Calu3 (cell line): ENCODE results near the gene ANO4. TPM values are rescaled to one million over a fixed set of nuclear protein-coding genes. Genes with fewer than 3 reads are reported as not detected.

ENCODE experiments used
- BruUV-seq: library from RNA; stranded (reverse); fragments of 400-500 nt; replicated peaks from 2 replicates; lab custom pipeline; 2021; lab: Mats Ljungman, UMichigan
- CTCF ChIA-PET: fragments of 300-600 bp; sonication (Branson Sonifier 250); formaldehyde crosslinking; loops from one replicate; lab custom pipeline; 2022; ENCODE audit warnings: antibody characterized with exemption; lab: Charles Lee
- DNase-seq: peaks from one replicate; pipeline ENCODE4 v3.0.0; 2022
- H3K27ac Mint-ChIP-seq: one replicate; pipeline ENCODE4 v1.8.0; 2022; ENCODE audit warnings: mixed read lengths; ENCODE audit not compliant: unreplicated experiment
- H3K27me3 Mint-ChIP-seq: one replicate; pipeline ENCODE4 v1.8.0; 2022; ENCODE audit warnings: mixed read lengths; ENCODE audit not compliant: unreplicated experiment
- H3K36me3 Mint-ChIP-seq: one replicate; pipeline ENCODE4 v1.8.0; 2022; ENCODE audit warnings: mild to moderate bottlenecking, moderate library complexity, mixed read lengths; ENCODE audit not compliant: insufficient read depth, unreplicated experiment
- H3K4me1 Mint-ChIP-seq: one replicate; pipeline ENCODE4 v1.8.0; 2022; ENCODE audit warnings: mild to moderate bottlenecking, low read depth, mixed read lengths; ENCODE audit not compliant: unreplicated experiment
- H3K4me3 Mint-ChIP-seq: one replicate; pipeline ENCODE4 v1.8.0; 2022; ENCODE audit warnings: mild to moderate bottlenecking, low read depth, moderate library complexity, mixed read lengths; ENCODE audit not compliant: unreplicated experiment
- H3K9me3 Mint-ChIP-seq: one replicate; pipeline ENCODE4 v1.8.0; 2022; ENCODE audit warnings: low read depth, mixed read lengths; ENCODE audit not compliant: unreplicated experiment
- CTCF ChIP-seq: fragments of 200-600 bp; IDR thresholded peaks from one replicate; pipeline ENCODE4 v1.8.0; 2022; ENCODE audit warnings: antibody characterized with exemption; ENCODE audit not compliant: unreplicated experiment
- intact Hi-C: fragments of 100-400 bp; cut with micrococcal nuclease; formaldehyde crosslinking; loops from one replicate; pipeline ENCODE4 v1.10.0; 2022; ENCODE audit not compliant: unreplicated experiment
- total RNA-seq: library from RNA; stranded (reverse); gene quantifications from 2 replicates; pipeline ENCODE4 v1.2.3, GENCODE V29; 2022

The ANO4 gene
- total RNA-seq, 1 experiment from 2014 or later: 1.9 TPM

GRCh38 chr12:101076921-101077320 is 282.3 kb downstream of the ANO4 start:
- no peaks in the 10 kb centered on the region for H3K9me3 Mint-ChIP-seq
- H3K4me1 Mint-ChIP-seq: no peaks in the 10 kb centered on the region
- no peaks in the 10 kb centered on the region for H3K36me3 Mint-ChIP-seq
- no peak overlapping the region for H3K4me3 Mint-ChIP-seq
- BruUV-seq: no TSS peak
- TF ChIP-seq CTCF: no peak
- DNase-seq: no peak
- no peaks in the 10 kb centered on the region for H3K27me3 Mint-ChIP-seq
- CTCF ChIA-PET: no interaction called here
- H3K27ac Mint-ChIP-seq: no peak overlapping the region
- intact Hi-C loops: no loop called here

GRCh38 chr12:101077791-101078528 is 283.4 kb downstream of the ANO4 start:
- no peak for DNase-seq
- no TSS peak for BruUV-seq
- Mint-ChIP-seq H3K27me3 (no peaks in the 10 kb centered on the region), H3K36me3 (no peaks in the 10 kb centered on the region), H3K4me1 (no peaks in the 10 kb centered on the region), H3K4me3 (no peak overlapping the region), H3K27ac (no peak overlapping the region), H3K9me3 (peaks cover 3% of the 10 kb centered on the region)
- intact Hi-C loops: no loop called here
- TF ChIP-seq CTCF: no peak
- CTCF ChIA-PET: no interaction called here

- Mint-ChIP-seq H3K4me1 (no peaks in the 10 kb centered on the region), H3K4me3 (no peak overlapping the region), H3K27me3 (no peaks in the 10 kb centered on the region), H3K36me3 (no peaks in the 10 kb centered on the region), H3K9me3 (peaks cover 3% of the 10 kb centered on the region), H3K27ac (no peak overlapping the region)
- TF ChIP-seq CTCF: no peak
- intact Hi-C loops: no loop called here
- no peak for DNase-seq
- CTCF ChIA-PET: no interaction called here
- no TSS peak for BruUV-seq
Observed at GRCh38 chr12:101078536-101079285, 284.1 kb downstream of the ANO4 start.

- no TSS peak for BruUV-seq
- TF ChIP-seq CTCF: no peak
- CTCF ChIA-PET: no interaction called here
- Mint-ChIP-seq H3K4me1 (no peaks in the 10 kb centered on the region), H3K36me3 (no peaks in the 10 kb centered on the region), H3K4me3 (no peak overlapping the region), H3K27me3 (no peaks in the 10 kb centered on the region), H3K27ac (no peak overlapping the region), H3K9me3 (peaks cover 3% of the 10 kb centered on the region)
- intact Hi-C loops: no loop called here
- DNase-seq: no peak
Observed at GRCh38 chr12:101082706-101083105, 288.1 kb downstream of the ANO4 start.
